HCT116 (cell line): ENCODE data around the gene B4GALNT3. TPM values are rescaled to one million over a fixed set of nuclear protein-coding genes. Genes with fewer than 3 reads are reported as not detected.

Experiments
- ATAC-seq: fragments of 200-7000 bp; cut with Tn5 transposase; 2 replicates; pipeline ENCODE4 v1.9.1; 2020; ENCODE audit warnings: mild to moderate bottlenecking, moderate library complexity
- BruUV-seq: library from RNA; stranded (reverse); fragments of 400-500 nt; replicated peaks from 2 replicates; lab custom pipeline; 2021; lab: Mats Ljungman, UMichigan
- CTCF ChIA-PET: fragments of 300-600 bp; sonication (Branson Sonifier 250); formaldehyde crosslinking; loops from one replicate; lab custom pipeline; 2021; ENCODE audit warnings: antibody characterized with exemption; lab: Charles Lee
- POLR2A ChIA-PET: fragments of 300-600, 350-600 bp; sonication (Branson Sonifier 250); formaldehyde crosslinking; loops from one replicate; lab custom pipeline; 2021; ENCODE audit warnings: antibody characterized with exemption; lab: Charles Lee
- RAD21 ChIA-PET, 2 experiments: fragments of 300-600 bp; sonication (Branson Sonifier 250); formaldehyde crosslinking; loops; one replicate each; lab custom pipeline; 2023; ENCODE audit warnings: low total read pairs in 2 of 2; ENCODE audit not compliant: uncharacterized antibody in 2 of 2, unreplicated experiment in 2 of 2, low non-redundant PET in 1 of 2; lab: Charles Lee
- DNase-seq: peaks from one replicate; pipeline ENCODE4 v3.0.0-alpha.2; 2010; ENCODE audit warnings: low read depth, low spot score
- H2AFZ ChIP-seq: fragments of 200-600 bp; shearing (Covaris generic), sonication (generic); 2 replicates; pipeline ENCODE4 v1.6.1; 2017; ENCODE audit warnings: low read depth, mixed run types, mixed read lengths, antibody characterized with exemption, low read length; ENCODE audit not compliant: poor library complexity, severe bottlenecking
- H3K27ac ChIP-seq: 2 replicates; pipeline ENCODE4 v1.5.1; 2012; ENCODE audit warnings: low read depth, low read length
- H3K27me3 ChIP-seq: fragments of 200-600 bp; sonication (generic); 2 replicates; pipeline ENCODE4 v1.6.1; 2016; ENCODE audit warnings: mixed run types, low read length, mixed read lengths; ENCODE audit not compliant: insufficient read depth
- H3K36me3 ChIP-seq, 2 experiments: fragments of 200-500 bp in 1 of 2; fragments of 200-600 bp in 1 of 2; sonication (Bioruptor generic) in 1 of 2; sonication (generic) in 1 of 2; 2 replicates each; pipeline versions ENCODE4 v1.5.1 to v1.6.1; 2014 to 2016; ENCODE audit warnings: low read length in 2 of 2, inconsistent platforms in 1 of 2, mixed read lengths in 1 of 2, mixed run types in 1 of 2; ENCODE audit not compliant: insufficient read depth in 2 of 2, control insufficient read depth in 1 of 2
- H3K4me1 ChIP-seq, 2 experiments: fragments of 200-600 bp in 1 of 2; sonication (generic) in 1 of 2; 2 replicates each; pipeline versions ENCODE4 v1.5.1 to v1.6.1; 2012 to 2017; ENCODE audit warnings: low read length in 2 of 2, inconsistent platforms in 1 of 2, mild to moderate bottlenecking in 1 of 2, mixed read lengths in 1 of 2, mixed run types in 1 of 2, moderate library complexity in 1 of 2; ENCODE audit not compliant: insufficient read depth in 2 of 2, control insufficient read depth in 1 of 2
- H3K4me2 ChIP-seq: fragments of 200-600 bp; sonication (generic); 2 replicates; pipeline ENCODE4 v1.6.1; 2017; ENCODE audit warnings: mixed run types, low read length, mixed read lengths
- H3K4me3 ChIP-seq, 2 experiments: fragments of 200-600 bp in 1 of 2; sonication (generic) in 1 of 2; replicated peaks in 1 of 2; 2 replicates each; pipeline ENCODE4 v1.5.1; 2011 to 2016; ENCODE audit warnings: low read length in 2 of 2, control low read depth in 1 of 2, low read depth in 1 of 2, mild to moderate bottlenecking in 1 of 2, mixed read lengths in 1 of 2, mixed run types in 1 of 2
- H3K79me2 ChIP-seq: fragments of 200-600 bp; sonication (generic); 2 replicates; pipeline ENCODE4 v1.6.1; 2017; ENCODE audit warnings: mild to moderate bottlenecking, mixed run types, low read length, moderate library complexity, mixed read lengths; ENCODE audit not compliant: insufficient read depth
- H3K9ac ChIP-seq: fragments of 200-600 bp; sonication (generic); 2 replicates; pipeline ENCODE4 v1.6.1; 2016; ENCODE audit warnings: low read length, mixed read lengths
- H3K9me2 ChIP-seq: fragments of 200-600 bp; sonication (generic), shearing (Covaris generic); 2 replicates; pipeline ENCODE4 v1.6.1; 2017; ENCODE audit warnings: mixed run types, mild to moderate bottlenecking, moderate library complexity; ENCODE audit not compliant: insufficient read depth
- H3K9me3 ChIP-seq, 2 experiments: fragments of 200-500 bp in 1 of 2; fragments of 200-600 bp in 1 of 2; sonication (Bioruptor generic) in 1 of 2; sonication (generic) in 1 of 2; 2 replicates each; pipeline ENCODE4 v1.6.1; 2014 to 2017; ENCODE audit warnings: low read length in 2 of 2, mixed read lengths in 2 of 2, inconsistent platforms in 1 of 2, low read depth in 1 of 2, mild to moderate bottlenecking in 1 of 2, mixed run types in 1 of 2, moderate library complexity in 1 of 2; ENCODE audit not compliant: control insufficient read depth in 1 of 2, insufficient read depth in 1 of 2
- H4K20me1 ChIP-seq: fragments of 200-600 bp; sonication (generic), shearing (Covaris generic); 2 replicates; pipeline ENCODE4 v1.6.1; 2017; ENCODE audit warnings: mixed run types, mild to moderate bottlenecking, moderate library complexity; ENCODE audit not compliant: insufficient read depth
- CBX3 ChIP-seq: IDR thresholded peaks from 2 replicates; pipeline ENCODE4 v1.6.1; 2012; ENCODE audit warnings: low read depth
- EZH2 ChIP-seq: fragments of 200-600 bp; sonication (generic); IDR thresholded peaks from 2 replicates; pipeline ENCODE4 v1.6.1; 2017; ENCODE audit warnings: antibody characterized with exemption, mixed run types
- EZH2phosphoT487 ChIP-seq: fragments of 200-600 bp; IDR thresholded peaks from 2 replicates; pipeline ENCODE4 v1.6.1; 2018; ENCODE audit warnings: antibody characterized with exemption, borderline replicate concordance
- FOSL1 ChIP-seq: IDR thresholded peaks from 2 replicates; pipeline ENCODE4 v1.6.1; 2012; ENCODE audit warnings: low read depth
- POLR2A ChIP-seq: IDR thresholded peaks from 2 replicates; pipeline ENCODE4 v1.7.0; 2011; ENCODE audit warnings: borderline replicate concordance; ENCODE audit not compliant: insufficient read depth, insufficient read length; ENCODE audit errors: extremely low read depth
- SIN3A ChIP-seq: IDR thresholded peaks from 2 replicates; pipeline ENCODE4 v1.6.1; 2012; ENCODE audit warnings: low read depth
- SP1 ChIP-seq: IDR thresholded peaks from 2 replicates; pipeline ENCODE4 v1.6.1; 2012; ENCODE audit warnings: low read depth
- TCF7L2 ChIP-seq: IDR thresholded peaks from 2 replicates; pipeline ENCODE4 v1.7.0; 2011; ENCODE audit warnings: borderline replicate concordance, inconsistent platforms; ENCODE audit not compliant: insufficient read depth, insufficient read length; ENCODE audit errors: extremely low read depth
- YY1 ChIP-seq: IDR thresholded peaks from 2 replicates; pipeline ENCODE4 v1.6.1; 2011; ENCODE audit warnings: low read length, low read depth, moderate library complexity, mild to moderate bottlenecking; ENCODE audit not compliant: insufficient replicate concordance; ENCODE audit errors: extremely low read depth
- ZFX ChIP-seq: fragments of 450-650 bp; IDR thresholded peaks from 2 replicates; pipeline ENCODE4 v1.6.1; 2017
- ZNF274 ChIP-seq: fragments of 200-500 bp; sonication (Bioruptor generic); IDR thresholded peaks from 2 replicates; pipeline ENCODE4 v1.6.1; 2014; ENCODE audit warnings: mild to moderate bottlenecking, low read depth, low read length, inconsistent platforms
- intact Hi-C: fragments of 100-400 bp; cut with micrococcal nuclease; formaldehyde crosslinking; loops from 2 replicates; pipeline ENCODE4 v1.10.0; 2022
- total RNA-seq: library from RNA; stranded (reverse); gene quantifications from one replicate; pipeline ENCODE4 v1.2.1, GENCODE V29; 2021; ENCODE audit not compliant: unreplicated experiment
- TF ChIP-seq, protein P1 (sequence below): IDR thresholded peaks from 2 replicates; pipeline ENCODE4 v1.6.1; 2011; ENCODE audit warnings: mild to moderate bottlenecking, low read length, moderate library complexity; ENCODE audit not compliant: insufficient replicate concordance; ENCODE audit errors: extremely low read depth
- TF ChIP-seq, protein P2 (sequence below): IDR thresholded peaks from 2 replicates; pipeline ENCODE4 v1.6.1; 2012
- TF ChIP-seq, protein P3 (sequence below): IDR thresholded peaks from 2 replicates; pipeline ENCODE4 v1.6.1; 2012
- TF ChIP-seq, protein P4 (sequence below): IDR thresholded peaks from 2 replicates; pipeline ENCODE4 v1.6.1; 2012; ENCODE audit warnings: low read depth

Gene B4GALNT3
- total RNA-seq, 1 experiment from 2014 or later = 18.2 TPM

DNA sequence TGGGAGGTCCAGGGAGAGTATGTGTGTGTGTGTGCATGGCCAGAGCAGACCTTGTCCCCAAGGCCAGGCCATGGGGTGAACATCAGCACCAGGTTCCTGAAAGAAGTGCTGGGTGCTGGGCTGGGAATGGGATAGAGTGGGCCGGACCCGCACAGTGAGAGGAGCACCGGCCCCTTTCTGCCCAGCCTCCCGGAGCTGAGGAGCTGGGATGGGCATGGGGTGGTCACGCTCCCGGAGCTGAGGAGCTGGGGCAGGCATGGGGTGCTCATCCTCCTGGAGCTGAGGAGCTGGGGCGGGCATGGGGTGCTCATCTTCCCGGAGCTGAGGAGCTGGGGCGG, 83.3 kb downstream of the B4GALNT3 start:
- ChIA-PET POLR2A (no interaction called here), RAD21 (no interaction called here), CTCF (no interaction called here)
- no peak overlapping the region for H3K27ac ChIP-seq
- H3K4me1 ChIP-seq = peaks cover 12 to 19% of the 10 kb centered on the region in 2 experiments
- ATAC-seq (no peak), DNase-seq (no peak)
- no peaks in the 10 kb centered on the region for H3K9me2 ChIP-seq
- no peaks in the 10 kb centered on the region for H3K9me3 ChIP-seq
- H4K20me1 ChIP-seq = no peaks in the 10 kb centered on the region
- intact Hi-C loops = no loop called here
- no peak overlapping the region for H3K4me3 ChIP-seq
- no peaks in the 10 kb centered on the region for H3K36me3 ChIP-seq
- no peak overlapping the region for H3K4me2 ChIP-seq
- H2AFZ ChIP-seq = no peak overlapping the region
- no peaks in the 10 kb centered on the region for H3K27me3 ChIP-seq
- H3K9ac ChIP-seq = no peak overlapping the region
- TF ChIP-seq ZNF274 (no peak), POLR2A (no peak), SIN3A (no peak), FOSL1 (no peak)
- TF ChIP-seq, protein P1, sequence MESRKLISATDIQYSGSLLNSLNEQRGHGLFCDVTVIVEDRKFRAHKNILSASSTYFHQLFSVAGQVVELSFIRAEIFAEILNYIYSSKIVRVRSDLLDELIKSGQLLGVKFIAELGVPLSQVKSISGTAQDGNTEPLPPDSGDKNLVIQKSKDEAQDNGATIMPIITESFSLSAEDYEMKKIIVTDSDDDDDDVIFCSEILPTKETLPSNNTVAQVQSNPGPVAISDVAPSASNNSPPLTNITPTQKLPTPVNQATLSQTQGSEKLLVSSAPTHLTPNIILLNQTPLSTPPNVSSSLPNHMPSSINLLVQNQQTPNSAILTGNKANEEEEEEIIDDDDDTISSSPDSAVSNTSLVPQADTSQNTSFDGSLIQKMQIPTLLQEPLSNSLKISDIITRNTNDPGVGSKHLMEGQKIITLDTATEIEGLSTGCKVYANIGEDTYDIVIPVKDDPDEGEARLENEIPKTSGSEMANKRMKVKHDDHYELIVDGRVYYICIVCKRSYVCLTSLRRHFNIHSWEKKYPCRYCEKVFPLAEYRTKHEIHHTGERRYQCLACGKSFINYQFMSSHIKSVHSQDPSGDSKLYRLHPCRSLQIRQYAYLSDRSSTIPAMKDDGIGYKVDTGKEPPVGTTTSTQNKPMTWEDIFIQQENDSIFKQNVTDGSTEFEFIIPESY = no peak
- TF ChIP-seq, protein P2, sequence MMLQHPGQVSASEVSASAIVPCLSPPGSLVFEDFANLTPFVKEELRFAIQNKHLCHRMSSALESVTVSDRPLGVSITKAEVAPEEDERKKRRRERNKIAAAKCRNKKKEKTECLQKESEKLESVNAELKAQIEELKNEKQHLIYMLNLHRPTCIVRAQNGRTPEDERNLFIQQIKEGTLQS = no peak
- BruUV-seq = no TSS peak
- H3K79me2 ChIP-seq = no peaks in the 10 kb centered on the region

DNA sequence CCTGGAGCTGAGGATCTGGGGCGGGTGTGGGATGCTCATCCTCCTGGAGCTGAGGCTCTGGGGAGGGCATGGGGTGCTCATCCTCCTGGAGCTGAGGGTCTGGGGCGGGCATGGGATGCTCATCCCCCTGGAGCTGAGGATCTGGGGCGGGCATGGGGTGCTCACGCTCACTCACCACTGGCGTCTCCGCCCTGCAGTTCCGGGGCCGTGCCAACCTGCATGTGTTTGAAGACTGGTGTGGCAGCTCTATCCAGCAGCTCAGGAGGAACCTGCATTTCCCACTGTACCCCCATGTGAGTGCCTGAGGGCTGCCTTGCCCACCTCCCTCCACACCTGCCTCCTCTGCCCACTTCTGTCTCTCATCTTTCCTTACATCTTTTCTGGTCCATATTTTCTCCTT, 84.4 kb downstream of the B4GALNT3 start:
- H3K9ac ChIP-seq = no peak overlapping the region
- intact Hi-C loops = no loop called here
- H2AFZ ChIP-seq = no peak overlapping the region
- H3K9me2 ChIP-seq = no peaks in the 10 kb centered on the region
- ChIA-PET CTCF (interaction anchor here (2.4 kb wide), 1 partner anchor 102 kb away, joined by 14 read pairs; no protein-coding TSS in a partner anchor), RAD21 (interaction anchor here in 1 of 2 experiments (0.6 to 1.2 kb wide), 2 partner anchors 88 to 101 kb away, joined by 3 read pairs; no protein-coding TSS in a partner anchor), POLR2A (no interaction called here)
- no peak overlapping the region for H3K4me3 ChIP-seq
- H3K9me3 ChIP-seq = no peaks in the 10 kb centered on the region
- H3K4me1 ChIP-seq = peaks cover 1 to 8% of the 10 kb centered on the region in 2 experiments
- BruUV-seq = no TSS peak
- H3K27me3 ChIP-seq = no peaks in the 10 kb centered on the region
- DNase-seq (no peak), ATAC-seq (no peak)
- H3K36me3 ChIP-seq = no peaks in the 10 kb centered on the region
- H3K27ac ChIP-seq = no peak overlapping the region
- no peaks in the 10 kb centered on the region for H4K20me1 ChIP-seq
- no peak overlapping the region for H3K4me2 ChIP-seq
- TF ChIP-seq EZH2 (no peak), SP1 (no peak), SIN3A (no peak), YY1 (no peak), FOSL1 (no peak), EZH2phosphoT487 (no peak), ZFX (no peak), CBX3 (no peak), POLR2A (no peak), TCF7L2 (no peak)
- TF ChIP-seq, protein P3, sequence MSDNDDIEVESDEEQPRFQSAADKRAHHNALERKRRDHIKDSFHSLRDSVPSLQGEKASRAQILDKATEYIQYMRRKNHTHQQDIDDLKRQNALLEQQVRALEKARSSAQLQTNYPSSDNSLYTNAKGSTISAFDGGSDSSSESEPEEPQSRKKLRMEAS = no peak
- TF ChIP-seq, protein P4, sequence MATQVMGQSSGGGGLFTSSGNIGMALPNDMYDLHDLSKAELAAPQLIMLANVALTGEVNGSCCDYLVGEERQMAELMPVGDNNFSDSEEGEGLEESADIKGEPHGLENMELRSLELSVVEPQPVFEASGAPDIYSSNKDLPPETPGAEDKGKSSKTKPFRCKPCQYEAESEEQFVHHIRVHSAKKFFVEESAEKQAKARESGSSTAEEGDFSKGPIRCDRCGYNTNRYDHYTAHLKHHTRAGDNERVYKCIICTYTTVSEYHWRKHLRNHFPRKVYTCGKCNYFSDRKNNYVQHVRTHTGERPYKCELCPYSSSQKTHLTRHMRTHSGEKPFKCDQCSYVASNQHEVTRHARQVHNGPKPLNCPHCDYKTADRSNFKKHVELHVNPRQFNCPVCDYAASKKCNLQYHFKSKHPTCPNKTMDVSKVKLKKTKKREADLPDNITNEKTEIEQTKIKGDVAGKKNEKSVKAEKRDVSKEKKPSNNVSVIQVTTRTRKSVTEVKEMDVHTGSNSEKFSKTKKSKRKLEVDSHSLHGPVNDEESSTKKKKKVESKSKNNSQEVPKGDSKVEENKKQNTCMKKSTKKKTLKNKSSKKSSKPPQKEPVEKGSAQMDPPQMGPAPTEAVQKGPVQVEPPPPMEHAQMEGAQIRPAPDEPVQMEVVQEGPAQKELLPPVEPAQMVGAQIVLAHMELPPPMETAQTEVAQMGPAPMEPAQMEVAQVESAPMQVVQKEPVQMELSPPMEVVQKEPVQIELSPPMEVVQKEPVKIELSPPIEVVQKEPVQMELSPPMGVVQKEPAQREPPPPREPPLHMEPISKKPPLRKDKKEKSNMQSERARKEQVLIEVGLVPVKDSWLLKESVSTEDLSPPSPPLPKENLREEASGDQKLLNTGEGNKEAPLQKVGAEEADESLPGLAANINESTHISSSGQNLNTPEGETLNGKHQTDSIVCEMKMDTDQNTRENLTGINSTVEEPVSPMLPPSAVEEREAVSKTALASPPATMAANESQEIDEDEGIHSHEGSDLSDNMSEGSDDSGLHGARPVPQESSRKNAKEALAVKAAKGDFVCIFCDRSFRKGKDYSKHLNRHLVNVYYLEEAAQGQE = no peak
- no peaks in the 10 kb centered on the region for H3K79me2 ChIP-seq
